ENCODE measurements around the gene GAGE12C. TPM values are rescaled to one million over a fixed set of nuclear protein-coding genes. Genes with fewer than 3 reads are reported as not detected.
"Not testable (repeated sequence)": the region's sequence is repeated elsewhere in the genome, so short reads cannot be mapped to it uniquely, and the experiment has no call there.

GAGE12C gene
- not detected for total RNA-seq

GRCh38 chrX:49531877-49532276 lies at the start of gene GAGE12C:
Gene GAGE12C (plus strand): TSS chrX:49532177. CDS start chrX:49533332, 1,155 bp downstream.
- H3K4me1 ChIP-seq; H3K36me3 ChIP-seq; H3K4me3 ChIP-seq; H3K27me3 ChIP-seq; intact Hi-C loops (cut with DNase I); H3K27ac ChIP-seq; H3K9me3 ChIP-seq; H3K9ac ChIP-seq (ENCODE audit: low read depth in 2 of 2, low read length in 2 of 2); DNase-seq: not testable (repeated sequence)

GRCh38 chrX:49541433-49541832 lies 9.5 kb downstream of the GAGE12C start, which contains the start of gene GAGE12D:
Gene GAGE12D (plus strand): TSS chrX:49541733. CDS start chrX:49542888, 1,155 bp downstream.
- H3K36me3 ChIP-seq; H3K4me1 ChIP-seq; DNase-seq; H3K9ac ChIP-seq (ENCODE audit: low read depth in 2 of 2, low read length in 2 of 2); H3K27me3 ChIP-seq; H3K4me3 ChIP-seq; H3K27ac ChIP-seq; H3K9me3 ChIP-seq; intact Hi-C loops (cut with DNase I): not testable (repeated sequence)

DNA sequence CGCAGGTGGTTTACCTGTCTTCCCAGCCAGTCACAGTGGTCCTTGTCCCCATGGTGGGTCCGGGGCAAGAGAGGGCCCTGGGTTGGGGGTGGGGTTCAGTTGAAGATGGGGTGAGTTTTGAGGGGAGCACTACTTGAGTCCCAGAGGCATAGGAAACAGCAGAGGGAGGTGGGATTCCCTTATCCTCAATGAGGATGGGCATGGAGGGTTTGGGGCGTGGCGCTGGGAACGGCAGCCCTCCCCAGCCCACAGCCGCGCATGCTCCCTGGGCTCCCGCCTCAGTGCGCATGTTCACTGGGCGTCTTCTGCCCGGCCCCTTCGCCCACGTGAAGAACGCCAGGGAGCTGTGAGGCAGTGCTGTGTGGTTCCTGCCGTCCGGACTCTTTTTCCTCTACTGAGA lies 19.0 kb downstream of the GAGE12C start, which contains the start of gene GAGE12E:
Gene GAGE12E (plus strand): TSS at position 301 of the 400 bp plus-strand sequence. CDS start 1,155 bp downstream, outside the sequence.
- H3K4me3 ChIP-seq; intact Hi-C loops (cut with DNase I); H3K9ac ChIP-seq (ENCODE audit: low read depth in 2 of 2, low read length in 2 of 2); H3K4me1 ChIP-seq; H3K36me3 ChIP-seq; DNase-seq; H3K27me3 ChIP-seq; H3K9me3 ChIP-seq; H3K27ac ChIP-seq: not testable (repeated sequence)

- H3K36me3 ChIP-seq; intact Hi-C loops (cut with DNase I); H3K9ac ChIP-seq (ENCODE audit: low read depth in 2 of 2, low read length in 2 of 2); DNase-seq; H3K27me3 ChIP-seq; H3K4me1 ChIP-seq; H3K27ac ChIP-seq; H3K9me3 ChIP-seq; H3K4me3 ChIP-seq: not testable (repeated sequence)
Observed at GRCh38 chrX:49560542-49560941, 28.6 kb downstream of the GAGE12C start, which contains the start of gene GAGE12F. Gene GAGE12F (plus strand): TSS chrX:49560842. CDS start chrX:49561997, 1,155 bp downstream.

DNA sequence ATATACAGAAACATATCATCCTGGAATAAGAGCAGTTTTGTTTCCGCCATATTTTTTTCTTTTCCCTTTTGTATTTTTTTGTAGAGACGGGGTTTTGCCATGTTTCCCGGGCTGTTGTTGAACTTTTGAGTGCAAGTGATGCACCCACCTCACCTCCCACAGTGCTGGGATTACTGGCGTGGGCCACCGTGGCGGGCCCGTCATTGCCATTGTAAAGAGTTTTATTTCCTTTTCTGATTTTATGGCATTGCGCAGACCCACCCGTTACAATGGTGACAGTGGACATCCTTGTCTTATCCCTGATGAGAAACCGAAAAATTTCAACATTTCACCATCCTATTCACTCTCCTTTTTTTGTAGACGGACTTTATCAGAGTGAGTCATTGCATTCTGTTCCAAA lies 36.8 kb downstream of the GAGE12C start:
- H3K9ac ChIP-seq (ENCODE audit: low read depth in 2 of 2, low read length in 2 of 2); H3K4me1 ChIP-seq; intact Hi-C loops (cut with DNase I); H3K36me3 ChIP-seq; H3K4me3 ChIP-seq; H3K27ac ChIP-seq; H3K9me3 ChIP-seq; H3K27me3 ChIP-seq: not testable (repeated sequence)
- peak; percentile 12 for DNase-seq

DNA sequence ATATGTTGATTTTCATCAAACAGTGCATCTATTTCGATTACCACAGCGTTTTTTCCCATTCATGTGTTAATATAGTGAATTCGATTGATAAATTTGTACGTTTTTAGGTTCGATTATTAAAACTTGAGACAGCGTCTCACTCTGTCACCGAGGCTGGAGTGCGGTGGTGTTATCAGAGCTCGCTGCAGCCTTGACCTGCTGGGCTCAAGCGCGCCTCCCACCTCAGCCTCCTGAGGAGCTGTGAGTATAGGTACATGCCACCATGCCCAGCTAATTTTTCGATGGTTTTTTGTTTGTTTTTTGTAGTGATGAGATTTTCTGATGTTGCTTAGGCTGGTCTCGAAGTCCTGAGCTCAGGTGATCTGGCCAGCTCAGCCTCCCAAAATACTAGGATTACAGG lies 37.2 kb downstream of the GAGE12C start:
- H3K9ac ChIP-seq (ENCODE audit: low read depth in 2 of 2, low read length in 2 of 2); intact Hi-C loops (cut with DNase I); H3K27me3 ChIP-seq; H3K4me1 ChIP-seq; H3K27ac ChIP-seq; H3K4me3 ChIP-seq; H3K36me3 ChIP-seq; H3K9me3 ChIP-seq: not testable (repeated sequence)
- DNase-seq: peak; percentile 6

GRCh38 chrX:49570100-49570499 lies 38.1 kb downstream of the GAGE12C start, which contains the start of gene GAGE12G:
Gene GAGE12G (plus strand): TSS chrX:49570400. CDS start chrX:49571555, 1,155 bp downstream.
- H3K4me3 ChIP-seq; intact Hi-C loops (cut with DNase I); H3K27me3 ChIP-seq; H3K4me1 ChIP-seq; H3K9ac ChIP-seq (ENCODE audit: low read depth in 2 of 2, low read length in 2 of 2); DNase-seq; H3K9me3 ChIP-seq; H3K27ac ChIP-seq; H3K36me3 ChIP-seq: not testable (repeated sequence)

DNA sequence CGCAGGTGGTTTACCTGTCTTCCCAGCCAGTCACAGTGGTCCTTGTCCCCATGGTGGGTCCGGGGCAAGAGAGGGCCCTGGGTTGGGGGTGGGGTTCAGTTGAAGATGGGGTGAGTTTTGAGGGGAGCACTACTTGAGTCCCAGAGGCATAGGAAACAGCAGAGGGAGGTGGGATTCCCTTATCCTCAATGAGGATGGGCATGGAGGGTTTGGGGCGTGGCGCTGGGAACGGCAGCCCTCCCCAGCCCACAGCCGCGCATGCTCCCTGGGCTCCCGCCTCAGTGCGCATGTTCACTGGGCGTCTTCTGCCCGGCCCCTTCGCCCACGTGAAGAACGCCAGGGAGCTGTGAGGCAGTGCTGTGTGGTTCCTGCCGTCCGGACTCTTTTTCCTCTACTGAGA lies 47.7 kb downstream of the GAGE12C start, which contains the start of gene GAGE12H:
Gene GAGE12H (plus strand): TSS at position 301 of the 400 bp plus-strand sequence. CDS start 1,155 bp downstream, outside the sequence.
- DNase-seq; H3K4me1 ChIP-seq; H3K27ac ChIP-seq; H3K9me3 ChIP-seq; intact Hi-C loops (cut with DNase I); H3K4me3 ChIP-seq; H3K9ac ChIP-seq (ENCODE audit: low read depth in 2 of 2, low read length in 2 of 2); H3K36me3 ChIP-seq; H3K27me3 ChIP-seq: not testable (repeated sequence)

Other genes with a start within 250 kb of the GAGE12C start
- not detected for gene GAGE10, start 228.5 kb upstream of the GAGE12C start, total RNA-seq
- not detected for gene GAGE12J, start 210.1 kb upstream of the GAGE12C start, total RNA-seq
- not detected for gene GAGE13, start 200.6 kb upstream of the GAGE12C start, total RNA-seq
- not detected for gene GAGE12D, start 9.6 kb downstream of the GAGE12C start, total RNA-seq
- gene GAGE12E, start 19.1 kb downstream of the GAGE12C start, total RNA-seq: not detected
- under 1 TPM in 1 of 2 donors, not detected in 1; 0.99 TPM for gene GAGE12F, start 28.7 kb downstream of the GAGE12C start, total RNA-seq
- gene GAGE12G, start 38.2 kb downstream of the GAGE12C start, total RNA-seq: under 1 TPM in 1 of 2 donors, not detected in 1; 0.99 TPM
- not detected for gene GAGE12H, start 47.8 kb downstream of the GAGE12C start, total RNA-seq
- under 1 TPM in 1 of 2 donors, not detected in 1; 0.86 TPM for gene GAGE2A, start 57.3 kb downstream of the GAGE12C start, total RNA-seq
- not detected for gene GAGE1, start 66.8 kb downstream of the GAGE12C start, total RNA-seq
- not detected for gene PAGE1, start 163.8 kb downstream of the GAGE12C start, total RNA-seq